Brain microvascular endothelial cell (primary cell): ENCODE data around the gene THSD4.

Source experiments
- DNase-seq: peaks from one replicate; pipeline ENCODE4 v3.0.0-alpha.2; 2020
- H3K27ac ChIP-seq: fragments of 250-450 bp; sonication (Bioruptor Pico); 2 replicates; pipeline ENCODE4 v1.5.1; 2020; ENCODE audit warnings: mild to moderate bottlenecking, moderate library complexity
- H3K27me3 ChIP-seq: fragments of 250-450 bp; sonication (Bioruptor Pico); replicated peaks from 2 replicates; pipeline ENCODE4 v1.5.1; 2020; ENCODE audit warnings: mild to moderate bottlenecking
- H3K36me3 ChIP-seq: fragments of 250-450 bp; sonication (Bioruptor Pico); replicated peaks from 2 replicates; pipeline ENCODE4 v1.5.1; 2020; ENCODE audit warnings: mild to moderate bottlenecking
- H3K4me3 ChIP-seq: 2 replicates; pipeline ENCODE4 v1.5.1; 2011; ENCODE audit warnings: low read depth, mild to moderate bottlenecking, control low read depth, low read length, moderate library complexity
- in situ Hi-C: cut with HindIII; loops from 2 replicates; pipeline ENCODE4 v1.10.0; 2017; ENCODE audit warnings: low sequenced_read_pairs, low pct_ligation_motif_present
- TF ChIP-seq, protein P1 (sequence below): IDR thresholded peaks from 2 replicates; pipeline ENCODE4 v1.5.1; 2011; ENCODE audit warnings: low read depth, mild to moderate bottlenecking, moderate library complexity, low read length, control low read depth, inconsistent platforms; ENCODE audit errors: missing control alignments

THSD4 gene

GRCh38 chr15:71138473-71138872 lies 23.2 kb downstream of the THSD4 start:
- no peak for DNase-seq
- TF ChIP-seq, protein P1, sequence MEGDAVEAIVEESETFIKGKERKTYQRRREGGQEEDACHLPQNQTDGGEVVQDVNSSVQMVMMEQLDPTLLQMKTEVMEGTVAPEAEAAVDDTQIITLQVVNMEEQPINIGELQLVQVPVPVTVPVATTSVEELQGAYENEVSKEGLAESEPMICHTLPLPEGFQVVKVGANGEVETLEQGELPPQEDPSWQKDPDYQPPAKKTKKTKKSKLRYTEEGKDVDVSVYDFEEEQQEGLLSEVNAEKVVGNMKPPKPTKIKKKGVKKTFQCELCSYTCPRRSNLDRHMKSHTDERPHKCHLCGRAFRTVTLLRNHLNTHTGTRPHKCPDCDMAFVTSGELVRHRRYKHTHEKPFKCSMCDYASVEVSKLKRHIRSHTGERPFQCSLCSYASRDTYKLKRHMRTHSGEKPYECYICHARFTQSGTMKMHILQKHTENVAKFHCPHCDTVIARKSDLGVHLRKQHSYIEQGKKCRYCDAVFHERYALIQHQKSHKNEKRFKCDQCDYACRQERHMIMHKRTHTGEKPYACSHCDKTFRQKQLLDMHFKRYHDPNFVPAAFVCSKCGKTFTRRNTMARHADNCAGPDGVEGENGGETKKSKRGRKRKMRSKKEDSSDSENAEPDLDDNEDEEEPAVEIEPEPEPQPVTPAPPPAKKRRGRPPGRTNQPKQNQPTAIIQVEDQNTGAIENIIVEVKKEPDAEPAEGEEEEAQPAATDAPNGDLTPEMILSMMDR = no peak
- in situ Hi-C loops = no loop called here
- peaks cover 4% of the 10 kb centered on the region for H3K36me3 ChIP-seq
- H3K27me3 ChIP-seq = no peaks in the 10 kb centered on the region
- H3K27ac ChIP-seq = no peak overlapping the region
- no peak overlapping the region for H3K4me3 ChIP-seq

GRCh38 chr15:71139241-71139640 lies 24.0 kb downstream of the THSD4 start:
- in situ Hi-C loops = no loop called here
- Histone ChIP-seq H3K4me3 (no peak overlapping the region), H3K27me3 (no peaks in the 10 kb centered on the region), H3K27ac (no peak overlapping the region), H3K36me3 (peaks cover 8% of the 10 kb centered on the region)
- no peak for DNase-seq
- TF ChIP-seq, protein P1 = no peak

- DNase-seq = no peak
- Histone ChIP-seq H3K27ac (no peak overlapping the region), H3K4me3 (no peak overlapping the region), H3K27me3 (no peaks in the 10 kb centered on the region), H3K36me3 (peaks cover 8% of the 10 kb centered on the region)
- TF ChIP-seq, protein P1 = no peak
- in situ Hi-C loops = no loop called here
Observed at GRCh38 chr15:71141572-71141971, 26.3 kb downstream of the THSD4 start.

DNA sequence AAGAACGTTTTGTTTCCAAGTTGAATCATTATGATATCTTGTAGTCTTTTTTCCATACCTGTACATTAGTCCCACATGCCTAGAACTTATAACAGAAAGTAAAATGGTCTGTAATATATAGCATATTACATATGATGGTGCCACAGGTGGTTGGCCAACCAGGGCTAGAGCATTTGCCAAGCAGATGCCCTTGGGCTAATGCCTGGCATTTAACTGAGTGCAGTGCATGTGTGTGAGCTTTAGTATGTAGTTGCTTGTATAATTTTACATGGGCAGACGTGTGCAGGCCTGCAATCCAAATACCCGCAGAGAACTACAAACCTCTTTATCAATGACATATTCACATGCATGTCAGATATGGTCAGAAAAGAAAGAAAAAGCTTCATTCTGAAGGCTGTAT lies 27.5 kb downstream of the THSD4 start:
- no peak overlapping the region for H3K27ac ChIP-seq
- no peak overlapping the region for H3K4me3 ChIP-seq
- no peaks in the 10 kb centered on the region for H3K27me3 ChIP-seq
- TF ChIP-seq, protein P1 = no peak
- no peak for DNase-seq
- in situ Hi-C loops = no loop called here
- H3K36me3 ChIP-seq = peaks cover 8% of the 10 kb centered on the region

GRCh38 chr15:71143373-71144310 lies 28.4 kb downstream of the THSD4 start:
- TF ChIP-seq, protein P1 = no peak
- H3K36me3 ChIP-seq = peaks cover 8% of the 10 kb centered on the region
- no peaks in the 10 kb centered on the region for H3K27me3 ChIP-seq
- DNase-seq = no peak
- H3K4me3 ChIP-seq = no peak overlapping the region
- no peak overlapping the region for H3K27ac ChIP-seq
- in situ Hi-C loops = no loop called here
